ENCODE measurements around the gene BDP1.
"Not testable (repeated sequence)": the region's sequence is repeated elsewhere in the genome, so short reads cannot be mapped to it uniquely, and the experiment has no call there.

The BDP1 gene

DNA sequence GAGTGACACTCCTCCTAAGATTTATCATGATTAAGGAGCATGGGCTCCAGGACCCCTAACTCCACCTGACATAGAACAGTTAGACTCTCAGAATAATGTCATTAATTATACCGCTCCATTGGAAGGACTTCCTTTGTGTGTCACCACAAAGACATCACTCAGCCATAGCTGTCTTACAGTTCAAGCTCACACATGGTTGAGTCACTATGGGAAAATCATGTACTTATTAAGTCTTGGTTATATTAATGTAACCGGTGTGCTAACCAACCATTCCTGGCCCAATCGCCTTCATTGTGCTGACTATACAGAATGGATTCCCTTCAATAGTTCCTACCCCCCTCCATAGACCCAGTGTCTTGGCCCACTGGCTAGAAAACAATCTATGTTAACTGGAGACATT lies 120.8 kb downstream of the BDP1 start:
- H3K27me3 ChIP-seq (ENCODE audit: insufficient read depth, low read depth) = no peaks in the 10 kb centered on the region
- H4K20me1 ChIP-seq (ENCODE audit: insufficient read depth) = no peaks in the 10 kb centered on the region; the same call in 1 of the 2 replicates
- H2AFZ ChIP-seq (ENCODE audit: low read depth) = no peak overlapping the region
- H3K4me3 ChIP-seq (IDR thresholded peaks at IDR 0.05; ENCODE audit: insufficient read depth, low read depth, low read length) = no peak overlapping the region
- no peaks in the 10 kb centered on the region for H3K36me3 ChIP-seq (ENCODE audit: insufficient read depth)
- H3K4me2 ChIP-seq = no peak overlapping the region
- H3K27ac ChIP-seq = no peak overlapping the region
- H3K9ac ChIP-seq = no peak overlapping the region
- TF ChIP-seq, protein P1, sequence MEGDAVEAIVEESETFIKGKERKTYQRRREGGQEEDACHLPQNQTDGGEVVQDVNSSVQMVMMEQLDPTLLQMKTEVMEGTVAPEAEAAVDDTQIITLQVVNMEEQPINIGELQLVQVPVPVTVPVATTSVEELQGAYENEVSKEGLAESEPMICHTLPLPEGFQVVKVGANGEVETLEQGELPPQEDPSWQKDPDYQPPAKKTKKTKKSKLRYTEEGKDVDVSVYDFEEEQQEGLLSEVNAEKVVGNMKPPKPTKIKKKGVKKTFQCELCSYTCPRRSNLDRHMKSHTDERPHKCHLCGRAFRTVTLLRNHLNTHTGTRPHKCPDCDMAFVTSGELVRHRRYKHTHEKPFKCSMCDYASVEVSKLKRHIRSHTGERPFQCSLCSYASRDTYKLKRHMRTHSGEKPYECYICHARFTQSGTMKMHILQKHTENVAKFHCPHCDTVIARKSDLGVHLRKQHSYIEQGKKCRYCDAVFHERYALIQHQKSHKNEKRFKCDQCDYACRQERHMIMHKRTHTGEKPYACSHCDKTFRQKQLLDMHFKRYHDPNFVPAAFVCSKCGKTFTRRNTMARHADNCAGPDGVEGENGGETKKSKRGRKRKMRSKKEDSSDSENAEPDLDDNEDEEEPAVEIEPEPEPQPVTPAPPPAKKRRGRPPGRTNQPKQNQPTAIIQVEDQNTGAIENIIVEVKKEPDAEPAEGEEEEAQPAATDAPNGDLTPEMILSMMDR (conservative IDR thresholded peaks at IDR 0.05; ENCODE audit: low read depth, low read length) = no peak
- H3K4me1 ChIP-seq (ENCODE audit: low read depth, poor library complexity, severe bottlenecking) = no peaks in the 10 kb centered on the region
- no peaks in the 10 kb centered on the region for H3K79me2 ChIP-seq (ENCODE audit: insufficient read depth, low read depth)

GRCh38 chr5:71577839-71578238 lies 122.4 kb downstream of the BDP1 start:
- not testable (repeated sequence) for H3K4me2 ChIP-seq; H3K79me2 ChIP-seq (ENCODE audit: insufficient read depth, low read depth); H3K27ac ChIP-seq; H4K20me1 ChIP-seq (ENCODE audit: insufficient read depth); H2AFZ ChIP-seq (ENCODE audit: low read depth); H3K36me3 ChIP-seq (ENCODE audit: insufficient read depth); H3K9ac ChIP-seq; H3K4me3 ChIP-seq (IDR thresholded peaks at IDR 0.05; ENCODE audit: insufficient read depth, low read depth, low read length); H3K4me1 ChIP-seq (ENCODE audit: low read depth, poor library complexity, severe bottlenecking); H3K27me3 ChIP-seq (ENCODE audit: insufficient read depth, low read depth)

- H3K9ac ChIP-seq = no peak overlapping the region
- TF ChIP-seq, protein P1 (conservative IDR thresholded peaks at IDR 0.05; ENCODE audit: low read depth, low read length) = no peak
- no peak overlapping the region for H2AFZ ChIP-seq (ENCODE audit: low read depth)
- no peaks in the 10 kb centered on the region for H3K27me3 ChIP-seq (ENCODE audit: insufficient read depth, low read depth)
- H3K79me2 ChIP-seq (ENCODE audit: insufficient read depth, low read depth) = peaks cover 6% of the 10 kb centered on the region
- H3K36me3 ChIP-seq (ENCODE audit: insufficient read depth) = no peaks in the 10 kb centered on the region
- H3K4me2 ChIP-seq = no peak overlapping the region
- no peak overlapping the region for H3K4me3 ChIP-seq (IDR thresholded peaks at IDR 0.05; ENCODE audit: insufficient read depth, low read depth, low read length)
- H4K20me1 ChIP-seq (ENCODE audit: insufficient read depth) = no peaks in the 10 kb centered on the region
- no peak overlapping the region for H3K27ac ChIP-seq
- H3K4me1 ChIP-seq (ENCODE audit: low read depth, poor library complexity, severe bottlenecking) = peaks cover 11% of the 10 kb centered on the region
These were observed 127.6 kb downstream of the BDP1 start for GRCh38 chr5:71582945-71583584.

DNA sequence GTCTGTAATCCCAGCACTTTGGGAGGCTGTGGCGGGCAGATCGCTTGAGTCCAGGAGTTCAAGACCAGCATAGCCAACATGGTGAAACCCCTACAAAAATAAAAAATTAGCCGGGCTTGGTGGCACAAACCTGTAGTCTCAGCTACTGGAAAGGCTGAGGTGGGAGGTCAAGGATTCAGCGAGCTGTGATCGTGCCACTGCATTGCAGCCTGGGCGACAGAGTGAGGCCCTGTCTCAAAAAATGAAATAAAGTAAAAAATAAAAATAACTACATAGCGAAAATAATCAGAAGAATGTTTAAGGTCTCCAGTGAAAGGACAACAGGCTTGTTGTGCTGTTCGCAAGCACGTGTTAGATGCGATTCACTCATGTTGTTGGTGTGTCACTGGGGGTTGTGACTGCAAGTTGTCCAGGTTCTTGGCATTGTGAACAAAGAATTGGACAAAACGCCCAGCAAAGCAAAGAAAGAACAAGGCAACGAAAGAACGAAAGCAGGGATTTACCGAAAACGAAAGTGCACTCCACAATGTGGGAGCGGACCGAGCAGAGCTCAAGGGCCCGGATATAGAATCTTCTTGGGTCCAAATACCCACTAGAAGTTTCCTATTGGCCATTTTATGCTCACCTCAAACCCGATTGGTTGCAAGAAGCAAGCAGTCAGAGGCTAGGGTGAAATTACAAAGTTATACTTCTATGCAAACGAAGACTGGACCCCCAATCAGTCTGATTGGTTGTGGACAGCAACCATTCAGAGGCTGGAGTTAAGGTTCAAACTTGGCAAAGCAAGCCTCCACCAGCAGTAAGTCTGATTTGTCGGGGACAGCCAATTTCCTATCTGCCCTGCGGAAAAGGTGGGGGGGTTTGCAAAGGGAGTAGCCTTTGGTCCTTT lies 130.8 kb downstream of the BDP1 start:
- H3K4me2 ChIP-seq = peak overlapping the region; percentile 73
- peaks cover 37% of the 10 kb centered on the region for H3K79me2 ChIP-seq (ENCODE audit: insufficient read depth, low read depth)
- TF ChIP-seq, protein P1 (conservative IDR thresholded peaks at IDR 0.05; ENCODE audit: low read depth, low read length) = no peak
- no peaks in the 10 kb centered on the region for H4K20me1 ChIP-seq (ENCODE audit: insufficient read depth)
- peak overlapping the region; percentile 55 for H2AFZ ChIP-seq (ENCODE audit: low read depth)
- H3K4me1 ChIP-seq (ENCODE audit: low read depth, poor library complexity, severe bottlenecking) = peaks cover 43% of the 10 kb centered on the region
- H3K36me3 ChIP-seq (ENCODE audit: insufficient read depth) = no peaks in the 10 kb centered on the region
- H3K27ac ChIP-seq = peak overlapping the region; percentile 84
- H3K4me3 ChIP-seq (IDR thresholded peaks at IDR 0.05; ENCODE audit: insufficient read depth, low read depth, low read length) = peak overlapping the region; percentile 44
- peak overlapping the region; percentile 88 for H3K9ac ChIP-seq
- no peaks in the 10 kb centered on the region for H3K27me3 ChIP-seq (ENCODE audit: insufficient read depth, low read depth)

Data from KMS-11 (cell line).